Fibroblast of lung (primary cell): ENCODE results near the gene FREM1.

Experiments
- EZH2 ChIP-seq: IDR thresholded peaks from 2 replicates; pipeline ENCODE4 v1.5.1; 2012; ENCODE audit warnings: low read length, control low read depth, mild to moderate bottlenecking; ENCODE audit errors: missing control alignments
- TF ChIP-seq, protein P1 (sequence below), 2 donors: IDR thresholded peaks in 1 of 2; conservative IDR thresholded peaks in 1 of 2; 1 replicate in 1 of 2; 2 replicates in 1 of 2; pipeline ENCODE4 v1.5.1; 2011 to 2012; ENCODE audit warnings: low read length in 2 of 2, control low read depth in 1 of 2, inconsistent platforms in 1 of 2, low read depth in 1 of 2, mild to moderate bottlenecking in 1 of 2

GRCh38 chr9:14863402-14863801 lies 46.8 kb downstream of the FREM1 start:
- TF ChIP-seq, protein P1, sequence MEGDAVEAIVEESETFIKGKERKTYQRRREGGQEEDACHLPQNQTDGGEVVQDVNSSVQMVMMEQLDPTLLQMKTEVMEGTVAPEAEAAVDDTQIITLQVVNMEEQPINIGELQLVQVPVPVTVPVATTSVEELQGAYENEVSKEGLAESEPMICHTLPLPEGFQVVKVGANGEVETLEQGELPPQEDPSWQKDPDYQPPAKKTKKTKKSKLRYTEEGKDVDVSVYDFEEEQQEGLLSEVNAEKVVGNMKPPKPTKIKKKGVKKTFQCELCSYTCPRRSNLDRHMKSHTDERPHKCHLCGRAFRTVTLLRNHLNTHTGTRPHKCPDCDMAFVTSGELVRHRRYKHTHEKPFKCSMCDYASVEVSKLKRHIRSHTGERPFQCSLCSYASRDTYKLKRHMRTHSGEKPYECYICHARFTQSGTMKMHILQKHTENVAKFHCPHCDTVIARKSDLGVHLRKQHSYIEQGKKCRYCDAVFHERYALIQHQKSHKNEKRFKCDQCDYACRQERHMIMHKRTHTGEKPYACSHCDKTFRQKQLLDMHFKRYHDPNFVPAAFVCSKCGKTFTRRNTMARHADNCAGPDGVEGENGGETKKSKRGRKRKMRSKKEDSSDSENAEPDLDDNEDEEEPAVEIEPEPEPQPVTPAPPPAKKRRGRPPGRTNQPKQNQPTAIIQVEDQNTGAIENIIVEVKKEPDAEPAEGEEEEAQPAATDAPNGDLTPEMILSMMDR (conservative IDR thresholded peaks at IDR 0.05 in 1 of 2, IDR thresholded peaks at IDR 0.05 in 1 of 2; ENCODE audit: low read depth in 1 of 2, low read length in 2 of 2): no peak
- no peak for TF ChIP-seq EZH2
